Activated naive CD8-positive, alpha-beta T cell treated with anti-CD3 and anti-CD28 coated beads for 36 hours (primary cell): Measurements from ENCODE around the gene TMEM240. TPM values are rescaled to one million over a fixed set of nuclear protein-coding genes. Genes with fewer than 3 reads are reported as not detected.
"Not testable (repeated sequence)": the region's sequence is repeated elsewhere in the genome, so short reads cannot be mapped to it uniquely, and the experiment has no call there.

Experiments used
- DNase-seq: peaks from one replicate; pipeline ENCODE4 v3.0.0; 2021
- H3K27ac Mint-ChIP-seq: one replicate; pipeline ENCODE4 v1.8.0; 2022; ENCODE audit warnings: mild to moderate bottlenecking, moderate library complexity, mixed read lengths
- H3K27me3 Mint-ChIP-seq: one replicate; pipeline ENCODE4 v1.8.0; 2022; ENCODE audit warnings: mild to moderate bottlenecking, mixed read lengths
- H3K36me3 Mint-ChIP-seq: one replicate; pipeline ENCODE4 v1.8.0; 2021; ENCODE audit warnings: mild to moderate bottlenecking, mixed read lengths
- H3K4me1 Mint-ChIP-seq: one replicate; pipeline ENCODE4 v1.8.0; 2021; ENCODE audit warnings: mixed read lengths
- H3K4me3 Mint-ChIP-seq: one replicate; pipeline ENCODE4 v1.8.0; 2022; ENCODE audit warnings: mild to moderate bottlenecking, moderate library complexity, mixed read lengths
- H3K9me3 Mint-ChIP-seq: one replicate; pipeline ENCODE4 v1.8.0; 2022; ENCODE audit warnings: mixed read lengths
- total RNA-seq, 2 experiments: library from RNA; stranded (reverse); gene quantifications; one replicate each; pipeline ENCODE4 v1.2.3, GENCODE V29; 2021

Gene TMEM240
- total RNA-seq, 2 experiments from 2014 or later: 0.88 TPM; not detected in 1

DNA sequence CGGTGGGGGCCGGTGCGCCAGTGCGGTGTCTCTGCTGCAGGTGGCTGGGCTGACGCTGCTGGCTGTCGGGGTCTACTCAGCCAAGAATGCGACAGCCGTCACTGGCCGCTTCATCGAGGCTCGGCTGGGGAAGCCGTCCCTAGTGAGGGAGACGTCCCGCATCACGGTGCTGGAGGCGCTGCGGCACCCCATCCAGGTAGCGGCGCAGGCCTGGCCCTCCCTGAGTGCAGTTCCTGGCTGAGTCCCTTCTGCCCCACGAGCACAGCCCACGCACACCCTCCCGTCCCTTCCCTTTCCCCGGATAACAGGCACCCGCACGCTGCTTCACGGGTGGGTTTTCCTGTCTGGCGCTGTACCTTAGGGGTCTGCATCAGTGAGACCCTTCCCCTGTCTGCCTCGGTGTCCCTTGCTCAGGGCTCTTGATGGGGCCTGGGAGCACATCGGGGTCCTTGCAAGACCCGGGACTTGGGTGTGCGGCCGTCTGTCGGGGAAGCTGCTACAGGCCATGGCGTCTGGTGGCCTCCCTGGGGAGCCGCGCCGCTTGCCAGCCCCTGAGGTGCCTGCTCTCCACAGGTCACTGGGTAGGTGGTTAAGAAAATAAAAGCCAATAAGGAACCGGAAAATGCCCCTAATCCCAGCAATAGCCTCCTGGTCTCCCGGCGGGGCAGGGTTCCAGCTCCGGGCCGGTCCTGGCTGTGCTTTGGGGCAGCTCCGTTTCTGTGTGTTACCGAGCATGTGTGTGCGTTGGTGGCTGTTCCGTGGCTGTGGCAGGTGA is 55.3 kb downstream of the TMEM240 start:
- H3K4me3 Mint-ChIP-seq, H3K4me1 Mint-ChIP-seq, H3K27ac Mint-ChIP-seq: not testable (repeated sequence)

More for the DNA sequence above, 55.3 kb downstream of the TMEM240 start:
- H3K36me3 Mint-ChIP-seq: peaks cover 27% of the 10 kb centered on the region
- not testable (repeated sequence) for H3K27me3 Mint-ChIP-seq, DNase-seq, H3K9me3 Mint-ChIP-seq

Other genes starting within 250 kb of the TMEM240 start
- gene ACAP3, start 232.7 kb downstream of the TMEM240 start, total RNA-seq: 10 to 100 TPM; 26.6 to 28.4 TPM
- 10 to 100 TPM; 29.6 to 30.0 TPM for gene PUSL1, start 232.0 kb downstream of the TMEM240 start, total RNA-seq
- gene INTS11, start 216.0 kb downstream of the TMEM240 start, total RNA-seq: 100 to 1,000 TPM; 111 to 113 TPM
- 10 to 100 TPM; 12.2 to 13.7 TPM for gene CPTP, start 215.8 kb downstream of the TMEM240 start, total RNA-seq
- under 1 TPM; 0.06 to 0.20 TPM for gene TAS1R3, start 209.3 kb downstream of the TMEM240 start, total RNA-seq
- 10 to 100 TPM; 26.8 to 29.0 TPM for gene DVL1, start 191.2 kb downstream of the TMEM240 start, total RNA-seq
- gene MXRA8, start 182.1 kb downstream of the TMEM240 start, total RNA-seq: under 1 TPM; 0.50 to 0.97 TPM
- 100 to 1,000 TPM; 143 to 144 TPM for gene AURKAIP1, start 165.4 kb downstream of the TMEM240 start, total RNA-seq
- 10 to 100 TPM; 91.6 to 92.2 TPM for gene CCNL2, start 141.3 kb downstream of the TMEM240 start, total RNA-seq
- 100 to 1,000 TPM; 181 to 182 TPM for gene MRPL20, start 133.3 kb downstream of the TMEM240 start, total RNA-seq
- not detected for gene ANKRD65, start 119.3 kb downstream of the TMEM240 start, total RNA-seq
- under 1 TPM; 0.25 to 0.44 TPM for gene VWA1, start 104.9 kb downstream of the TMEM240 start, total RNA-seq
- 1 to 10 TPM; 1.3 to 1.5 TPM for gene ATAD3C, start 90.9 kb downstream of the TMEM240 start, total RNA-seq
- gene ATAD3B, start 68.9 kb downstream of the TMEM240 start, total RNA-seq: 10 to 100 TPM; 75.7 to 77.4 TPM
- 10 to 100 TPM; 87.9 to 89.2 TPM for gene ATAD3A, start 28.5 kb downstream of the TMEM240 start, total RNA-seq
- gene SSU72, start 34.2 kb upstream of the TMEM240 start, total RNA-seq: 100 to 1,000 TPM; 124 to 131 TPM
- gene FNDC10, start 59.5 kb upstream of the TMEM240 start, total RNA-seq: 1 to 10 TPM; 2.9 to 3.3 TPM
- gene MIB2, start 74.9 kb upstream of the TMEM240 start, total RNA-seq: 10 to 100 TPM; 33.1 to 38.7 TPM
- gene MMP23B, start 91.5 kb upstream of the TMEM240 start, total RNA-seq: 1 to 10 TPM; 1.4 to 2.3 TPM
- gene CDK11B, start 118.4 kb upstream of the TMEM240 start, total RNA-seq: 10 to 100 TPM; 42.2 to 43.3 TPM
- 10 to 100 TPM; 19.3 to 20.1 TPM for gene SLC35E2B, start 152.2 kb upstream of the TMEM240 start, total RNA-seq
- 10 to 100 TPM; 64.2 to 65.0 TPM for gene CDK11A, start 183.7 kb upstream of the TMEM240 start, total RNA-seq
- gene NADK, start 237.8 kb upstream of the TMEM240 start, total RNA-seq: 10 to 100 TPM; 74.7 to 77.1 TPM